DND-41 (cell line): ENCODE measurements around the gene ZIC5.

Experiments used
- CTCF ChIP-seq: IDR thresholded peaks from 2 replicates; pipeline ENCODE4 v1.5.1; 2012; ENCODE audit warnings: borderline replicate concordance, low read length, moderate library complexity, mild to moderate bottlenecking; ENCODE audit not compliant: poor library complexity, severe bottlenecking; ENCODE audit errors: extremely low read depth
- EZH2 ChIP-seq: IDR thresholded peaks from 3 replicates; pipeline ENCODE4 v1.6.1; 2012; ENCODE audit warnings: borderline replicate concordance, low read depth, mild to moderate bottlenecking, moderate library complexity, low read length, inconsistent platforms; ENCODE audit not compliant: severe bottlenecking

DNA sequence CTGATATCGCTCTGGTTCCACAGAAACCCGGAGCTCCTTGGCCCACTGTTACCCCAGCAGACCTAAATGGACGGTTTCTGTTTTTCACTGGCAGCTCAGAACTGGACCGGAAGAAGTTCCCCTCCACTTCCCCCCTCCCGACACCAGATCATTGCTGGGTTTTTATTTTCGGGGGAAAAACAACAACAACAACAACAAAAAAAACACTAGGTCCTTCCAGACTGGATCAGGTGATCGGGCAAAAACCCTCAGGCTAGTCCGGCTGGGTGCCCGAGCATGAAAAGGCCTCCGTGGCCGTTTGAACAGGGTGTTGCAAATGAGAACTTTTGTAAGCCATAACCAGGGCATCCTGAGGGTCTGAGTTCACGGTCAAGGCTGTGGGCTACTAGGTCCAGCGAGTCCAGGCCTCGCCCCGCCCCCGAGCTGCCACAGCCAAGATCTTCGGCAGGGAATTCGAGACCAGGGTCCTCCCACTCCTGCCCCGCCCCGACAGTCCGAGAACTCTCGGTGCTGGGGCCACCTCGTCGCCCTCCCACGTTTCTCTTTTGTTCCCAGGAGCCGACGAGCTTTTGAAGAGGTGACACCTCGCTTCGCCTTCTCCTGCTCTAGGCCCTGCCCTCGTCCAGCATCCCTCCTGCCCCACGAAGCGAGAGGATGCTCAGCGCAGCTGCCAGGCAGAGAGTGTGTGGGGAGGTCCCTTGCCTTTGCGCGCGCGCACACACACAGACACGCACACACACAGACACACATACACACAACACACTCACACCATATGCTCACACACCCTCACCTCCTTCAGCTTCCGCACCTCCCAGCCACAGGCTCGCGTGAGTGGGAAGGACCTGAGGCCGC is 18.8 kb upstream of the ZIC5 start:
- no peak for TF ChIP-seq CTCF
- no peak for TF ChIP-seq EZH2
